Common myeloid progenitor, CD34-positive (primary cell): ENCODE measurements around the gene CFAP97D2.
A peak's percentile ranks its signal among the peaks of the same experiment; 100 is the strongest.

ENCODE experiments used
- CTCF ChIA-PET: fragments of 350-600 bp; sonication (Branson Sonifier 250); formaldehyde crosslinking; loops from one replicate; lab custom pipeline; 2021; ENCODE audit warnings: antibody characterized with exemption; lab: Charles Lee
- POLR2A ChIA-PET: fragments of 350-600 bp; sonication (Branson Sonifier 250); formaldehyde crosslinking; loops from one replicate; lab custom pipeline; 2021; ENCODE audit warnings: antibody characterized with exemption; lab: Charles Lee
- DNase-seq, 3 donors: peaks; one replicate each; pipeline versions ENCODE4 v3.0.0 to v3.0.0-alpha.2; 2013
- H3K27ac ChIP-seq, 2 experiments: 1 replicate in 1 of 2; 2 replicates in 1 of 2; pipeline ENCODE4 v1.7.0; 2013; ENCODE audit warnings: inconsistent platforms in 2 of 2, low read length in 2 of 2, mild to moderate bottlenecking in 2 of 2, low read depth in 1 of 2, moderate library complexity in 1 of 2; ENCODE audit not compliant: severe bottlenecking in 2 of 2, insufficient read depth in 1 of 2, poor library complexity in 1 of 2
- H3K27me3 ChIP-seq, 5 experiments: replicated peaks in 2 of 5; 1 replicate in 3 of 5; 2 replicates in 2 of 5; pipeline versions ENCODE4 v1.6.1 to v1.7.0; 2013; ENCODE audit warnings: low read length in 4 of 5, mild to moderate bottlenecking in 2 of 5, moderate library complexity in 2 of 5, inconsistent platforms in 1 of 5; ENCODE audit not compliant: insufficient read depth in 5 of 5, control insufficient read depth in 4 of 5
- H3K36me3 ChIP-seq, 4 experiments: 1 replicate in 2 of 4; 2 replicates in 2 of 4; pipeline versions ENCODE4 v1.6.1 to v1.7.0; 2013; ENCODE audit warnings: low read length in 3 of 4, control low read depth in 1 of 4, mild to moderate bottlenecking in 1 of 4; ENCODE audit not compliant: control insufficient read depth in 4 of 4, insufficient read depth in 4 of 4
- H3K4me1 ChIP-seq, 4 experiments: 1 replicate in 3 of 4; 2 replicates in 1 of 4; pipeline versions ENCODE4 v1.6.1 to v1.7.1; 2013; ENCODE audit warnings: low read length in 3 of 4, mild to moderate bottlenecking in 3 of 4, control low read depth in 1 of 4, inconsistent platforms in 1 of 4, moderate library complexity in 1 of 4; ENCODE audit not compliant: control insufficient read depth in 4 of 4, insufficient read depth in 4 of 4; ENCODE audit errors: control extremely low read depth in 1 of 4
- H3K4me3 ChIP-seq, 7 experiments: 1 replicate in 4 of 7; 2 replicates in 3 of 7; pipeline versions ENCODE4 v1.5.1 to v1.7.0; 2013; ENCODE audit warnings: mild to moderate bottlenecking in 7 of 7, low read length in 6 of 7, moderate library complexity in 6 of 7, inconsistent platforms in 2 of 7, low read depth in 2 of 7, control low read depth in 1 of 7; ENCODE audit not compliant: insufficient read depth in 4 of 7, control insufficient read depth in 1 of 7; ENCODE audit errors: extremely low read depth in 1 of 7
- H3K9me3 ChIP-seq, 5 experiments: 1 replicate in 4 of 5; 2 replicates in 1 of 5; pipeline versions ENCODE4 v1.6.1 to v1.7.1; 2013; ENCODE audit warnings: low read length in 4 of 5, mild to moderate bottlenecking in 2 of 5, inconsistent platforms in 1 of 5, low read depth in 1 of 5, moderate library complexity in 1 of 5; ENCODE audit not compliant: control insufficient read depth in 4 of 5, insufficient read depth in 2 of 5; ENCODE audit errors: control extremely low read depth in 1 of 5
- WGBS: methylation state at CpG from one replicate; pipeline ENCODE4 v1.1.5; 2013; ENCODE audit not compliant: insufficient coverage; 5-methylcytosine and 5-hydroxymethylcytosine counted together

Gene CFAP97D2

DNA sequence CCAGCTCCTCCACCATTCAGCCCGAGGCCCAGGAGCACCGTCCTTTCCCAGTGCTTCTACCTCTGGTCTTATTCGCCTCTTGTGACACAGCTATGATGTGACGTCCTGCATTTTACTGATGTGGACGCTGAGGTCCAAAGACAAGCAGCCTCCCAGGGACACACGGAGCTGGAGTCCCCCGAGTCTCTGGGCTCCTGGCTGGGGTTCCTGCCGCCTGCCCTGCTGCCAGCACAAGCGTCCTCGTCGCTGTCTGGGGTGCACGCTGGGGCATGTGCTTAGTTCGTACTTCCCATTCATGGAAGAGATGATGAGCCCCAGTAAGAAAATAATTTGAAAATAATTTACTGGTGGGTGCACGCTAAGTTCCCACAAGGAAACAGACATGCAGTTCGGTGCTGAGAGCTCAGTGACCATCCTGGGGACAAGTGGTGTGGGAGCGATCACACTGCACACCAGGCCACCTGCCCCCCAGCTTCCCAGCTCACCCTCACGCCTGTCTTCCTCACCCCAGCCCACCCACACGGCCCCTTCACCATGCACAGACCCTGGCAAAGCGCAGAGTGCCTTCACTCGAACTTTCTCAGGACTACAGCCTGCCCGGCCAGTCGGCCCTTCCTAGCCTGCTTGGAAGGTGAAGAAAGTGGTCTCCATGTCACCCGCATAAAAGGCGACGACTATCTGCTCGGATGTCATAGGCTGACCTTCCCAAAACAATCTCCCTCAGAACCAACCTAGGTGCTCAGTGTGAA is 14.2 kb upstream of the CFAP97D2 start:
- no peak for DNase-seq
- H3K36me3 ChIP-seq, result no peaks in the 10 kb centered on the region
- H3K4me1 ChIP-seq, result peaks cover 8 to 52% (median 47%) of the 10 kb centered on the region in 4 experiments
- 90% methylated on average over 26 of the region's 26 CpGs for WGBS
- no peak overlapping the region for H3K27ac ChIP-seq
- POLR2A ChIA-PET, result no interaction called here
- no peaks in the 10 kb centered on the region for H3K27me3 ChIP-seq
- no peaks in the 10 kb centered on the region for H3K9me3 ChIP-seq
- no peak overlapping the region for H3K4me3 ChIP-seq
- CTCF ChIA-PET, result interaction anchor here (1.6 kb wide), 1 partner anchor 30 kb away, joined by 4 read pairs; no protein-coding TSS in a partner anchor

- no peaks in the 10 kb centered on the region for H3K36me3 ChIP-seq
- 34% methylated on average over 17 of the region's 20 CpGs for WGBS
- H3K4me1 ChIP-seq, result peaks cover 8 to 46% (median 40%) of the 10 kb centered on the region in 4 experiments
- no peaks in the 10 kb centered on the region for H3K27me3 ChIP-seq
- CTCF ChIA-PET, result interaction anchor here (0.6 to 1.3 kb wide), 5 partner anchors 10 to 53 kb away, joined by 3 to 5 read pairs (median 3); no protein-coding TSS in a partner anchor
- H3K27ac ChIP-seq, result no peak overlapping the region
- H3K4me3 ChIP-seq, result peak overlapping the region in 1 of 7 experiments; percentile 25
- POLR2A ChIA-PET, result no interaction called here
- DNase-seq, result peak in 1 of 3 donors; percentile 38
- peaks cover 0 to 5% (median 1%) of the 10 kb centered on the region in 5 experiments for H3K9me3 ChIP-seq
Observed at GRCh38 chr13:114166381-114167131, 12.5 kb upstream of the CFAP97D2 start.

- peaks cover 2 to 10% (median 4%) of the 10 kb centered on the region in 5 experiments for H3K9me3 ChIP-seq
- no peak overlapping the region for H3K4me3 ChIP-seq
- ChIA-PET CTCF (interaction anchor here (0.6 to 1.6 kb wide), 5 partner anchors 10 to 52 kb away, joined by 3 to 5 read pairs (median 3); no protein-coding TSS in a partner anchor), POLR2A (interaction anchor here (0.8 kb wide), 1 partner anchor 808 kb away, joined by 3 read pairs; no protein-coding TSS in a partner anchor)
- peaks cover 8 to 37% (median 31%) of the 10 kb centered on the region in 4 experiments for H3K4me1 ChIP-seq
- H3K36me3 ChIP-seq, result no peaks in the 10 kb centered on the region
- DNase-seq, result peak; percentile 53 to 85 (median 81)
- H3K27me3 ChIP-seq, result no peaks in the 10 kb centered on the region
- 33% methylated on average over 5 of the region's 5 CpGs for WGBS
- no peak overlapping the region for H3K27ac ChIP-seq
Observed at GRCh38 chr13:114167426-114167825, 11.6 kb upstream of the CFAP97D2 start.

GRCh38 chr13:114167885-114168284 is 11.2 kb upstream of the CFAP97D2 start:
- WGBS, result 93% methylated on average over 4 of the region's 5 CpGs
- Histone ChIP-seq H3K4me1 (peaks cover 8 to 33% (median 27%) of the 10 kb centered on the region in 4 experiments), H3K27ac (no peak overlapping the region), H3K36me3 (no peaks in the 10 kb centered on the region), H3K4me3 (no peak overlapping the region), H3K27me3 (no peaks in the 10 kb centered on the region), H3K9me3 (peaks cover 2 to 10% (median 6%) of the 10 kb centered on the region in 5 experiments)
- ChIA-PET POLR2A (interaction anchor here (0.8 kb wide), 1 partner anchor 809 kb away, joined by 3 read pairs; no protein-coding TSS in a partner anchor), CTCF (interaction anchor here (0.8 to 1.6 kb wide), 3 partner anchors 9 to 27 kb away, joined by 3 to 5 read pairs (median 3); no protein-coding TSS in a partner anchor)
- no peak for DNase-seq

DNA sequence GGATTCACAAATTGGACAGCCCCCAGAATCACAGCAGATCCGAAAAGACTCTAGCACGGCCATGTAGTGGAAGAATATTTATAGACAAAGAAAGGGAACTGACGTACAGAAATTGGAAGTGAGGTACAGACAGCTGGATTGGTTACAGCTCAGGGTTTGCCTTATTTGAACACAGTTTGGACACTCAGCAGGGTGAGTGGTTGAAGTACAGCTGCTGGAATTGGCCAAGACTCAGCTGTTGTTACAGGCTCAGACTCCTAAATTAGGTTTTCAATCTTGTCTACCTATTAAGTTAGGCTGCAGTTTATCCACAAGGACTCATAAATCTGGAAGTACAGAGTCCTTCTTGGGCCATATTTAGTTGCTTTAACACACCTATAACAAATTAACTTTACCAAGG is 5.8 kb upstream of the CFAP97D2 start:
- Histone ChIP-seq H3K27ac (no peak overlapping the region), H3K27me3 (no peaks in the 10 kb centered on the region), H3K9me3 (peaks cover 2 to 24% (median 11%) of the 10 kb centered on the region in 5 experiments), H3K4me1 (no peaks in the 10 kb centered on the region), H3K4me3 (no peak overlapping the region), H3K36me3 (no peaks in the 10 kb centered on the region)
- CTCF ChIA-PET, result interaction anchor here (3.8 kb wide), 1 partner anchor 13 kb away, joined by 14 read pairs; no protein-coding TSS in a partner anchor
- POLR2A ChIA-PET, result no interaction called here
- 100% methylated on average over 3 of the region's 3 CpGs for WGBS
- no peak for DNase-seq

DNA sequence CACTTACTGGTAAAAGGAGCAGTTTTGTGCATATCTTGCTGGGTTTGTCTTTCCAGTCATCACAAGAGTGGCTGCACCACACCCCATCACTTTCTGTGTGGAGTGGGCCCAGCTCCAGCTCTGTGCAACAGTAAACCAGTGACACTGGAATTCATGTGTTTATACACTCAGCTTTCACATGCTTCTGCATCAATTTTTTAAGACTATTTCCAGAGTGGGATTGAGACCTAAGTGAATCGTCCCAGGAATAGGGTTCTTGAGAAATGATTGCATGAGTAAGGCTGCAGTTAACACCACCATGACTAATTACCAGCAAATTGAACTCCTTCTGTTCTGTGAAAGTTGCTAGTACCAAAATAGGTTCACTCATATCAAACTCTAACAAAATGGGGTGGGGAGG is 5.3 kb upstream of the CFAP97D2 start:
- no peak for DNase-seq
- H3K9me3 ChIP-seq, result peaks cover 2 to 24% (median 11%) of the 10 kb centered on the region in 5 experiments
- POLR2A ChIA-PET, result no interaction called here
- CTCF ChIA-PET, result interaction anchor here (3.8 kb wide), 1 partner anchor 12 kb away, joined by 14 read pairs; no protein-coding TSS in a partner anchor
- no peaks in the 10 kb centered on the region for H3K4me1 ChIP-seq
- no peaks in the 10 kb centered on the region for H3K27me3 ChIP-seq
- H3K4me3 ChIP-seq, result no peak overlapping the region
- no CpG with 5 or more reads among the region's 1 CpG for WGBS
- no peaks in the 10 kb centered on the region for H3K36me3 ChIP-seq
- no peak overlapping the region for H3K27ac ChIP-seq
